Pancreas (tissue), 10 donors: ENCODE measurements around the gene ZNF385B. TPM values are rescaled to one million over a fixed set of nuclear protein-coding genes. Genes with fewer than 3 reads are reported as not detected.

Experiments used
- ATAC-seq, 4 donors: fragments of 200-7000 bp; cut with Tn5 transposase; one replicate each; pipeline versions ENCODE4 v1.8.0 to v1.9.1; 2020; ENCODE audit warnings: mild to moderate bottlenecking in 4 of 4, moderate library complexity in 4 of 4
- DNase-seq, 6 donors: peaks; one replicate each; pipeline ENCODE4 v3.0.0-alpha.2; 2020
- FAIRE-seq: peaks from 2 replicates; lab custom pipeline; 2012; peaks lifted over from hg19 to GRCh38; lab: Jason Lieb, UNC
- H3K27ac ChIP-seq, 4 donors: fragments of 200-600 bp; sonication (generic); 1 replicate in 3 of 4; 2 replicates in 1 of 4; pipeline versions ENCODE4 v1.5.0 to v1.8.0; 2020
- H3K27me3 ChIP-seq, 4 donors: fragments of 200-600 bp; one replicate each; pipeline ENCODE4 v1.8.0; 2021
- H3K36me3 ChIP-seq, 3 donors: fragments of 200-600 bp; sonication (generic) in 1 of 3; one replicate each; pipeline versions ENCODE4 v1.5.0 to v1.8.0; 2020 to 2021
- H3K4me1 ChIP-seq, 3 donors: fragments of 200-600 bp; one replicate each; pipeline ENCODE4 v1.8.0; 2021
- H3K4me3 ChIP-seq, 4 donors: fragments of 200-600 bp; sonication (generic) in 2 of 4; one replicate each; pipeline versions ENCODE4 v1.5.0 to v1.8.0; 2020 to 2021
- H3K9me3 ChIP-seq, 4 donors: fragments of 200-600 bp; one replicate each; pipeline ENCODE4 v1.8.0; 2021
- CTCF ChIP-seq, 4 donors: fragments of 200-600 bp; sonication (generic) in 3 of 4; IDR thresholded peaks; one replicate each; pipeline versions ENCODE4 v1.5.0 to v1.8.0; 2021; ENCODE audit warnings: antibody characterized with exemption in 4 of 4
- WGBS, 2 donors: extraction: QIAGEN DNeasy Blood & Tissue Kit; methylation state at CpG; one replicate each; pipeline ENCODE4 v1.1.7; 2013; 5-methylcytosine and 5-hydroxymethylcytosine counted together
- intact Hi-C, 3 donors: fragments of 100-400 bp; cut with DNase I; formaldehyde crosslinking; loops; one replicate each; pipeline versions ENCODE4 v1.11.1 to v1.14.2; 2022
- polyA plus RNA-seq, 2 donors: library from polyadenylated mRNA; stranded (reverse); fragments of 200-250 nt; gene quantifications; one replicate each; pipeline ENCODE4 v1.2.3, GENCODE V29; 2013
- total RNA-seq, 6 donors: library from RNA; stranded (reverse); fragmentation: NEBNext Ultra II Directional in 4 of 6; extraction: Animal tissue kit (Norgen Biotek cat#: 25700) in 4 of 6; gene quantifications; one replicate each; pipeline versions ENCODE4 v1.2.1 to v1.2.4, GENCODE V29; 2021 to 2023
- donor health status: healthy with polysubstance abuse.
- donor health status: DM: no; HTN: no; CAD: no; lungs with moderate emphysema.
- donor health status: DM: no; HTN: no; CAD: no.
- donor health status: control.
- donor health status: control.
- donor health status: Bipolar disorder and iron deficiency.
- donor health status: DM: yes; HTN: yes; CAD: no.
- donor health status: DM: no; HTN: no; CAD: no.
- donor health status: DM: no; HTN: no; CAD: no.
- donor health status: DM: yes; HTN: yes; CAD: no.

Gene ZNF385B
- total and polyA plus RNA-seq, 8 donors: 0.19 to 0.61 (median 0.37) TPM; not detected in 1

GRCh38 chr2:179562330-179562885 lies 299.0 kb downstream of the ZNF385B start:
- WGBS, 2 donors: 11 to 14% methylated on average over 8 of the region's 8 CpGs
- H3K4me3 ChIP-seq: no peak overlapping the region
- no peaks in the 10 kb centered on the region for H3K9me3 ChIP-seq
- peaks cover 21 to 40% (median 29%) of the 10 kb centered on the region in 3 donors for H3K4me1 ChIP-seq
- ATAC-seq (peak in 3 of 4 donors; percentile 44 to 73 (median 57)), FAIRE-seq (no peak), DNase-seq (no peak)
- intact Hi-C loops: no loop called here
- TF ChIP-seq CTCF (IDR thresholded peaks at IDR 0.05): no peak
- no peaks in the 10 kb centered on the region for H3K27me3 ChIP-seq
- H3K36me3 ChIP-seq: no peaks in the 10 kb centered on the region
- no peak overlapping the region for H3K27ac ChIP-seq

GRCh38 chr2:179561702-179562101 lies 299.7 kb downstream of the ZNF385B start:
- no peak for TF ChIP-seq CTCF (IDR thresholded peaks at IDR 0.05)
- 10 to 13% methylated on average over 2 of the region's 2 CpGs for WGBS, 2 donors
- Histone ChIP-seq H3K4me3 (no peak overlapping the region), H3K27me3 (no peaks in the 10 kb centered on the region), H3K27ac (no peak overlapping the region), H3K4me1 (peaks cover 21 to 43% (median 29%) of the 10 kb centered on the region in 3 donors), H3K9me3 (no peaks in the 10 kb centered on the region), H3K36me3 (no peaks in the 10 kb centered on the region)
- no peak for DNase-seq
- no peak for FAIRE-seq
- peak; percentile 26 to 60 (median 40) for ATAC-seq
- intact Hi-C loops: no loop called here

- Histone ChIP-seq H3K27me3 (no peaks in the 10 kb centered on the region), H3K4me3 (no peak overlapping the region), H3K9me3 (no peaks in the 10 kb centered on the region), H3K4me1 (peaks cover 21 to 43% (median 29%) of the 10 kb centered on the region in 3 donors), H3K27ac (no peak overlapping the region), H3K36me3 (no peaks in the 10 kb centered on the region)
- intact Hi-C loops: no loop called here
- ATAC-seq: no peak
- FAIRE-seq: no peak
- WGBS, 2 donors: 97 to 100% methylated on average over 1 of the region's 1 CpG
- DNase-seq: no peak
- TF ChIP-seq CTCF (IDR thresholded peaks at IDR 0.05): no peak
These were observed 301.1 kb downstream of the ZNF385B start for GRCh38 chr2:179560257-179560735.

GRCh38 chr2:179559108-179559806 lies 302.2 kb downstream of the ZNF385B start:
- DNase-seq: no peak
- no peaks in the 10 kb centered on the region for H3K9me3 ChIP-seq
- H3K4me1 ChIP-seq: peaks cover 21 to 43% (median 29%) of the 10 kb centered on the region in 3 donors
- peak overlapping the region in 2 of 4 donors; percentile 34 to 68 for H3K27ac ChIP-seq
- no peak for TF ChIP-seq CTCF (IDR thresholded peaks at IDR 0.05)
- intact Hi-C loops: no loop called here
- FAIRE-seq: no peak
- no peaks in the 10 kb centered on the region for H3K36me3 ChIP-seq
- WGBS, 2 donors: 94 to 95% methylated on average over 4 of the region's 4 CpGs
- no peaks in the 10 kb centered on the region for H3K27me3 ChIP-seq
- H3K4me3 ChIP-seq: no peak overlapping the region
- ATAC-seq: no peak
